Measurements from ENCODE around the gene ITGA5. TPM values are rescaled to one million over a fixed set of nuclear protein-coding genes. Genes with fewer than 3 reads are reported as not detected.
"Not testable (repeated sequence)": the region's sequence is repeated elsewhere in the genome, so short reads cannot be mapped to it uniquely, and the experiment has no call there.

ITGA5 gene
- total RNA-seq, 1 donor from 2014 or later, result 39.3 TPM

DNA sequence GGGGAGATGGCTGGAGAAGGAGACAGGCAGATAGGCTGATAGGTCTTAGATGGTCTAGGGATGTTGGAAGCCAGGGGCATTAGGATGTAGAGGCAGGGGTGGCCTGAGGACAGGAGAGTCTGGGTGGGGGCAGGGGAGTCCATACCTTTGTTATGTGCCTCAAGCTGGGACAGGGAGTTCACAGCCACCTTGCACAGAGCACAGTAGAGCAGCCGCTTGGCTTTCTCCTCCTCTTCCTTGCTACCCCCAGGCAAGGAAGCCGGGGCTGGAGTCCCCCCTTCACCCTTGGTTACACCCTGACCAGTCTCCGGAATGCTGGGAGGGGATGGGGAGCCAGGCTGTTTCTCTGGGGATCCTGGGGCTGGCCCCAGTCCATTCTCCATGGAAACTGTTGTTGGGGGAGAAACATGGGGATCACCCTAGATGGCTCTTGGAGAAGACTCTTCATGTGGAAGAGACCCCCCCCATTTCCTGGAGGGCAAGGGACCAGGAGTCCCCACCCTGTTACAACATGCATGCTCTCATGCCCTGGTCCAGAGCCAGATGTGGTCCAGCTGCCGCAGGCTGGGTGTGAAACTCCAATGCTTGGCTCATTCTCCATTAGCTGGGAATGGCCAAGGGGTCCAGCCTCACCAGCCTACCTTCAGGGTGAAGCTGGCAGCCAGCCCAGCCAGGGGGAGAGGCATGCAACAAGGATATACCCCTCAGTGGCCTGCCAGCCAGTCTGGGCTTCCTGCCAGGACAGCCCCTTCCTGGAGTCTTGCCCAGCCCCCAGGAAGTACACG lies 47.5 kb downstream of the ITGA5 start:
- DNase-seq (ENCODE audit: low spot score), result no peak

DNA sequence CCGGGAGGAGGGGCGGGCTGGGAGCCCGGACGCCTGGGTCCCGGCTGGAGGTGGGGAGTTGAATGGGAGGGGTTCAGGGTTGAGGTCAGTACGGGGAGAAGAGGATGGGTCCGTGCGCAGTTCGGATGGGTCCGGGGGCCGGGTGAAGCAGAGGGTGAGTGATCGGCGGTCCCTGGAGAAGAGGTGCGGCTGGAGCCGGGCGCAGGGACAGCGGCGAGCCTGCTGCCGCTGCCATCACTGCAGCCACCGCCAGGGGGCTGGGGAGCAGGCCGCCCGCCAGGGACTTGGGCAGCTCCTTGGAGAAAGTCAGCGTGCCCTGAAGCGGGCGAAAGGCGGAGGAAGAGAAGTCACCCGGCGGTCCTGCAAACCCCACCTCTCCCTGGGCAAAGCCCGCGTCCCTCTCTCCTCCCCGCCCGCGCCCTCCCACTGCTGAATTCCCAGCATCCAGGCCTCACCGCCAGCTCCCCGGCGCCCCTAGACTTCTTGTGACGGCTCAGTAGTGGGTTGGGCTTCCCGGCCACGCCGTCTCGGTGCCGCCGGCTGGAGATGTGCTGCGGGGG lies 48.8 kb downstream of the ITGA5 start:
- DNase-seq (ENCODE audit: low spot score), result peak; percentile 68

DNA sequence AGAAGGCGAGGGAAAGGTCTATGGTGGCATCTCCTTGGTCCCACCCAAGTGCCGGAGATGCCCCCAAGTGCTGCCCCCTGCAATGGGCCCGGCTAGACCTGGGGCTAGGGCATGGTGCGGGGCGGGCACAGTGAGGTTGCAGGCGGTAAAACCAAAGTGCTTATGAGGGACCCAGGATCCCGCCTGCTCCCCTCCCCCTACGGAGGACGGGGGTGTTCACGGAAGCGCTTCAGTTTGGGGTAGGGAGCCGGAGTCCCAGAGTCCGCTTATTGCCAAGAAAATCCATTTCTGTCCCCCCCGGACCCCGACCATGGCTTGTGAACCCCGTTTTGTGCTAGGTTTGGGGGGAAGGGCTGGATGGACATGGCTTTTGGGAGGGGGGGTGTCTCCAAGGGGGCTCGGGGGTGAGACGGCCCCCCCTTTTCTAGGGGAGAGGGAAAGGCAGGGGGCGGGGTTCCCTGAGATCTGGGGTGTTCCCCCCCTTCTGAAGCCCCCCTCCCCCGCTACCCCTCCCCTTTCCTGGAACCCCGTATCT lies 49.4 kb downstream of the ITGA5 start:
- DNase-seq (ENCODE audit: low spot score), result no peak

DNA sequence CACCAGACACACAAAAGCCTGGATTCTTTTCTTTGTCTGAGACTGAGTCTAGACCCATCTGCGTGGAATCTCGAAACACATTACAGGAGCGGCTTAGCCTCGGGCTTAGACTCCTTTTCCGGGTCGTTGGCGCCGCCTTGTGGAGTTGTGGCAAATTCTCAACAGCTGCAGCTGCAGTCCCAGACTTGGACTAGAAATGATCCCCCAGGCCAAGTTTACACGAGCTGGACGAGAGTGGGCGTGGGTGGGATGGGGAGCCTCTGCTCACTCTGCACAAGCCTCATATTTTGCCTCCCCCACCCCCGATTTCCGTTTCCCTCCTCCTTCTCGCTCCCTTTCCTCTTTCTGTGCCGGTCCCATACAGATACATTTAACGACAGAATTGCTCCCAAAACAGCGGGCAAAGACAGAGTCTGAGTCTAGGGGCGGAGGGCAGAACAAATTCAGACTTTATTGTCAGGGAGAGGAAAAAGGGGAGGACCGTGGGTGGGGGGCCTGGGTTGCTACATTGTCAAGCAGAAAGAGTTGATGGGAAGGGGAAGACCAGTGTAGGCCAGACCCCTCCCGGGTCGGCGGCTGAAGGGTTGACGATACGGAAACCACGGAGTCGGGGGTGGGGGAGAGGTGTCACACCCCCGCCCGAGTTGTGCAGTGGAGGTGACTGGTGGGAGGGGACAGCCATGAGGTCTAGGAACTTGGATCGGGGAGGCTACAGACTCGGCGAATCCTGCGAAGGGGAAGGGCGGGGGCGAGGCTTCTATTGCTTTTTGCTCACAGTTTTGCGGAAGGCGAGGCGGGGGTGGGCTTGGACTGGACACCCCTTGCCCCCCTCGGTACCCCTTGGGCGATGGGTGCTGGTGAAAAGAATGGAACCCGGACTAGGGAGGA lies 50.1 kb downstream of the ITGA5 start:
- peak; percentile 90 for DNase-seq (ENCODE audit: low spot score)

DNA sequence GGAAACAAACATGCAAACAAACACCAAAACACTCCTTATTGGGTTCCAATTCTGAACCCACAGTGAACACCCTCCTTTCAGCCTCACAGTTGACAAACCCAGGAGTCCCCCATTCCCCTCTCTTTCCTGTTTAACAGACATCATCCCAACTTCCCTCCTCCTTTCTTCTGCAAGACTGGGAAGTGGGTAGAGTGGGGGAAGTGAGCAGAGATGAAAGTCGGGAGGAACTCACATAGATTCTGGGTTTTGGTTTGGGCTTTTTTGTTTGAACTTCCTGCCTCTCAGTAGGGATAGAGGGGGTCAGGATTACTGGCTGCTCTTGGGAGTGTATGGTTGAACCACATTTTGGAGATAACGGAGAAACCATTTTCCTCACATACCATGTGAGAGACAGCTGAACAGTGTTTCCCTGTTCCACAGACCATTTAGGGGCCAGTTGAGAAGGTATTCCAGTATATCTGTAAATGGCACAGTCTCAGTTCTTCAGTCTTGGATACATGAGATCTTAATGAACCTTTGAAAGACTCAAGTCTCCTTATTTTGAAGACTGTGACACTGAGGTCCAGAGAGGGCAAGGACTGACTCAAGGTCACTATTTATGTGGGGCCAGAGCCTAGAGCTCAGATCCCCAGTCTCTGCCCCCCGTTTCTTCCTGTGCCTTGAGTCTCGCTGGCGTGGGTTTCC lies 50.9 kb downstream of the ITGA5 start:
- no peak for DNase-seq (ENCODE audit: low spot score)

DNA sequence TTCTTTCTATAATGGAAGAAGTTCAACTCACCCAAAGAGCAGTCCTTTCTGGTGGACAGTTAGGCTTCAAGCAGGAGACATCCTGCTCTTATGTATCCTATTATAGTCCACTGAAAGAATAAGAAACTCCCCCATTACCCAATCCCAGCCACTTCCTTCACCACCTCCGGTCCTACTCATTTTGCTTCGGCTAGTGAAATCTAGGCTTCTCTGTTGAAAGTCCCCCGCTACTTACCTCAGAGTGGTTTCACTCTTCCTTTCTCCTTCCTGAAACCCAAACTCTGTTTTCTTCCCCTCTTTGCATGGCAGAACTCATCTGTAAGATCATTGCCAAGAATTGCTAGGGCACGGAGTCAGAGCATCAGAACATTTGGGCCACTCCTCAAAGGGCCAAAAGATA lies 54.7 kb downstream of the ITGA5 start, which contains the start of gene GPR84:
GPR84 (minus strand) TSS at position 74 of the 400 bp plus-strand sequence. CDS start 635 bp downstream, outside the sequence.
- no peak for DNase-seq (ENCODE audit: low spot score)

DNA sequence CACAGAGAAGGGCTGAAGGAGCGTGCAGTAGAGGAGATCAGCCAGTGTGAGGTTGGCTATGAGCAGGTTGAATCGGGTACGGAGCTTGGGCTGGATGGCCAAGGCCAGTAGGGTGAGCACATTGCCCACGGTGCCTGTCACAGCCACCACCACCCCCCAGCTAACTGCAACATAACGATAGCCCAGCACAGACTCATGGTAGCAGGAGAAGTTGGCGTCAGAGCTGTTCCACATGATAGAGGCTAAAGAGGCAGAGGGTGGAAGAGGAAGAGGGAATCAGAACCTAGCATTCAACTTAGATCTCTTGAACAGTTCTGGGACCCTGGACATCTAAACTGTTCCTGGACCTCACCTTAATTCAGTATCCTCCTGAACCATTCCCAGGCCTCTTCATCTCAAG lies 55.4 kb downstream of the ITGA5 start:
- DNase-seq (ENCODE audit: low spot score), result no peak

DNA sequence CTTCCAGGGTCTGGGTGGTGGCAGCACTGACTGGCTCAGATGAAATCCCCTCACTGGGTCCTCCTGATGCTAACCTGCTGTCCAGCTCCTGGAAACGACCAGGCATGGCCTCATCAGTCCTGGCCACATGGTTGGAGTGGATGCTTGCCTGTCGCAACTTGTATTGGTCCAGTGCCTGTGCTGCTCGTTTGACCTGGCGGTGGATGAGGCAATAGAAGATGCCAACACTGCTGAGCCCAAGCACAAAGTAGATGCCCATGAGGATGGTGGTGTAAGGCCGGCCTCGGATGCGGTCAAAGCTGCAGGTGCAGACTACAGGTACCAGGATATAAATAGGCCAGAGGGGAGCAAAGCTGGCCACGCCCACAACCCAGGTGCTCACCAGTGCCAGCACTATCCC lies 56.0 kb downstream of the ITGA5 start:
- no peak for DNase-seq (ENCODE audit: low spot score)

DNA sequence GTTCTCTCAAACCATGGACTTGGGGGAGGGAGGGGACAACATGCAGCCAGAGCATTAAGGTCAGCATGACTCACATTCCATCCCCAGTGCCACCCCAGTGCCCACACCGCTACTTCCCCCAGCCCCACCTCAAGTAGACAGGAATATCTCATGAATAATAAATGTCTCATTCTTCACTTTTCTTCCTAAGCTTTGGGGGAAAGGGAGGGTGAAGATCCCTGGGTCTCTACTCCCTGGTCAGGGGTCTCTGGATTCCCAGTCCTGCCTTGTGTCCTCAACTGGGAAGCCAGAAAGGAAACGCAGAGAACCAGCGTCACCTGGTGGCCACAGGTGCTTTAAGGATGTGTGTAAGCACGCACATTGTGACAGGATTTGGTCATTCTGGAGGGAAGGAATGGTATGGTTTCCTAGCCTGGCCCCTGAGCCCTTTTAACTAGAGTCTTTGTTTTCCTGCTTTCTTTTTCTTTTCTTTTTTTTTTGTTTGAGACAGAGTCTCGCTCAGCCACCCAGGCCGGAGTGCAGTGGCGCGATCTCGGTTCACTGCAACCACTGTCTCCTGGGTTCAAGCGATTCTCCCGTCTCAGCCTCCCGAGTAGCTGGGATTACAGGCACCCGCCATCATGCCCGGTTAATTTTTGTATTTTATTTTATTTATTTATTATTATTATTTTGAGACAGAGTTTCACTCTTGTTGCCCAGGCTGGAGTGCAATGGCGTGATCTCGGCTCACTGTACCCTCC lies 58.2 kb downstream of the ITGA5 start:
- DNase-seq (ENCODE audit: low spot score), result peak; percentile 76

DNA sequence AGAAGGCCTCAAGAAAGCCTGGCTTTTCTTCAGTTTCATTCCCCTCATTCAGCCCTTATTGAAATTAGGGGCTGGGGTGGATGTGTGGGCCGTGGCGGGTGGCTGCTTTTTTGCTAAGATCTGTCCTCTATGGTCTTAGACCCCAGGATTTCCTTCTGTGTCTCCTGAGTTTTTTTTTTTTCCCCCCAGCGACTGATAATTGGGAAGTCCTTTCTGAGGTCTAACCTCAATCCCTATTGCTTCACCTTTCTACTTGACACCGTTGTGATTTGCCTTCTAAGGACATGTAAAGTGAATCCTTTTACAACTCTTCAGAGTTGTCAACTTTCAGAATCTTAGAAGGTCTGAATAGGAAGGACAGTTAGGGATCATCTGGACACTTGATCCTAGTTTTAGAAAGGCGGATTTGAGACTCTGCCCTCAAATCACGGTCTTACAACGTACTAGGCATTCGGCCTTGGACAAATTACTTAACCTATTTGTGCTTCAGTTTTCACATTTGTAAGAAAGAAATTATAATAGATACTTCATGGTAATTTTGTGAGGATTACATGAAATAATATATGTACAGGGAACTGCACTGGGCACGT lies 59.2 kb downstream of the ITGA5 start:
- DNase-seq (ENCODE audit: low spot score), result no peak

DNA sequence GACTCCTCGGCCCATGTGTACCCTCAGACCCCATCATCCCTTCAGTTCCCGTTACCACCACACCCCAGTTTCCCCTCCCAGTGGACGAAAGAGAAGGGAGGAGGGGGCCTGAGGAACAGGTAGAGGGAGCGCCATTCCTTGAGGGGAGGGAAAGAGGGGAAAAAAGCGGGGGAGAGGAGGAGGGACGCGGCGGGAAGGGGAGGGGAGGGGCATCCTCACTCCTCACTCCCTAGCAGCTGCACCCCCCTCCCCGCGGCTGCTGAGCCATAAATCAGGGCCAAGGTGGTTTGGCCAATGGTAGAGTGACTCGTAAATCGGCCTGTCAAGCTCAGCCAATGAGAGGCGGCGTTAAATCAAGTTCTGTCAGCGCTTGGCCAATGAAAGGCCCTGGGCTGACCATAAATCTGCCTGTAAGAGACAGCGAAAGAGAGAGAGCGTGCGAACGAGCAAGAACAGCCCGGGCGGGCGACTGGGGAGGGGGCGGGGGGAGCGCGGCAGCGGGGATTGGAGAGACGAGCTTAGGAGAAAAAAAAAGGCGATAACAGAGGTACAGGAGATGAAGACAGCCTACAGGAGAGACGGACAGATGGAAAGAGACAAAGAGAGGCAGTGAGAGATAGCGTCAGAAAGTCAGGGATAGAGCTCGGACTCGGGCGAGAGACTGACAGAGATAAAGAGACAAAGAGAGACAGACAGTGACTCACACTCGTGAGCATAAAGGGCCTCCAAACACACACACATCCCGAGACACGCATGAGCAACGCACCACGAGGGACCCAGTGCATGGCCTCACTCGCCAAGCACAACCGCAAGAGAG lies 59.9 kb downstream of the ITGA5 start:
- DNase-seq (ENCODE audit: low spot score), result peak; percentile 98

DNA sequence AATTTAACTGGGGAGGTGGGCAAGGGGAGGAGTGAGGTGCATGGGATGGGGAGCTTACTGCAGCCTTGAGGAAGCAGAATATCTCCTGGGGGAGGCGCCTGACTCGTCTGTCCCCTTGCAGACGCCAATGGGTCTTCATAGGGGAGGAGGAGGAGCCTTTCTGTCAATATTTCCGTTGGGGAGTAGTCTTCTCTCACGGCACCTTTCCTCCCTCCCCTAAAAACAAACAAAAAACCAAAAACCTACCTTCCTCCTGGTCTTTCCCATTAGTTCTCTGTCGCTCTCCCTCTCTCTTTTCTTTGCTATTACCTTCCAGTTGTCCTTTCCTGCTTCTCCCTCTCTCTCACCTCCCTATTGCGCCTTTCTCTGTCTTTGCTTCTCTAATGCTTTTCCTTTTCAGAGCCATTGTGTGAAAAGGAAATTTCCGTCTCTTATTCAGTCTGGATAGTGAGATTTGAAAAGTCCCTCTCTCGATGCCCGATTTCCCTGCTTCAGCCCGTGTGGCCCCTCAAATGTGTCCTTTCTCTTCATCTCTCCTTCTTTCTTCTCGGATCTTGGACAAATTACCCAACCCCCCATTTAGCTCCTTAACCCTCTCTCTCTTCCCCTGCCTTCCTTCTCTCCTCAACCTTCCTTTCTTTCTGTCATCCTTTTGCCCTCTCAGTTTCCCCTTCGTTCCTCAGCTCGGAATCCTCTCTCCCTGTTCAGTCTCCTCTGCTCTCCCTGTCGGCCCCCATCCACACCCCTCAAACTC lies 60.7 kb downstream of the ITGA5 start:
- no peak for DNase-seq (ENCODE audit: low spot score)

DNA sequence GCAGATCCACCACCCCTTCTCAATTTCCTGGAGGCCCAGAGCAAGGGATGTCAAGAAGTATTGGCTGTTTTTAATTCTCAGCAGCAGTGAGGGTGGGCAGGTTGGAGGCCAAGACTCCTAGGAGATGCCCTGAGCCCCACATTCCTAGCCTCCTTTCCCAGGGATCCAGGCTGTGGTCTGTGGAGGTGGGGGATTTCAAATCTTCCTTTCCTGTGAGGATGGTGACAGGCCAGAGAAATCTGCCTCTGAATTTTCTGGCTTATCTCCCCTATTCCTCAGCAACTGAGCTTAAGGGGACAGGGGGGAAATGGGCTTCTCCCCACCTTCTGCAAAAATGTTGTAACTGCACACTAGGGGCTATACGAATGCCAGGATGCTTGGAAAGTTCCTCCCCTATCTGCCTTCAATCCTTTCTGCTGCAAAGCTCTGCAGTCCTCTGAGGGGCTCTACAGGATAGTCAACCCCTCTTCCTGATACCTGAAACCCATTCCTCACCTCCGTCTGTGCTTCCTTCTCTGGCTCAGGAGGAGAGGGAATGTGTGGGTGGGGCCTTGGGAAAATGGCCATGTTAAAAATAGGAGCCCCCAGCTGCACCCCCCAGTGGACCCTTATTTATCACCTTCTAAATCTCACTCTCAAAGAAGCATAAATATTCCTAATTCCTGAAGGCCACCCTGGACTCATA lies 61.4 kb downstream of the ITGA5 start:
- DNase-seq (ENCODE audit: low spot score), result no peak

DNA sequence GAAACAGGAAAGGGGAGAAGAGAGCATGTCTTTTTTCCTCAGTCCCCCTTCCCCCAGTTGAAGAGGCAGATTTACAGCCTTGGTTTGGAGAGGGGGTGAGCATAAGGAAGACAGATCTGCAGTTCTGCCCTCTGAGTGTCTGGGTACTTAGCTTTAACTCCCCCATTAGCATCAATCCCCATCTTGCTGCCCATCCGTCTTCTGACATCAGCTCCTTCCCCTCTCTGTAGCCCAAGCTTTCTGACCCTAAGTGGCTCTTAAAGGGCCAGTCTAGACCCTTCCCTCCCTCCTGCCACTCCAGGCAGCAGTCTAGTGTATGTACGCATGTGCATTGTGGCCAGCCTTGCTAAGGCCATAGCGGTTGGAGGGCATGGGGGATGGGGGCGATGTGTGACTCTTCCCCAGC lies 62.1 kb downstream of the ITGA5 start:
- DNase-seq (ENCODE audit: low spot score), result no peak

DNA sequence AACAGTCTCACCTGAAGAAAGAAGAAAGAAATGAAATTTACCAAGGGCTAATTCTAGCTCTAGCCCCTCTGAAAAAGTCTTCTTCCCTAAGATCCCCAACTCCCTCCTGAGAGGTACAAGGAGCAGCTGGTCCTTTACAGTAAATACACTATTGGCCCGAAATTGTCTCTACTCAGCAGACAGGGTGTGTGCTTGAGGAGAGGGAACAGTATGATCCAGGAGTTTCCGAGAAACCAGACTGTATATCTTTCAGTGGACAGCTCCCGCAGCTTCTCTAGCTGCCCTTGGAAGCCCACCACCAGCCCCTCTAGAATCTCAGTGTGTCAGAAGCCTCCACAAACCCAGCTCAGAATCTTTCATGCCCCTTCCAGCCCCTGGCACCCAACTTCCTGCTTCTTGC lies 62.8 kb downstream of the ITGA5 start:
- DNase-seq (ENCODE audit: low spot score), result no peak

DNA sequence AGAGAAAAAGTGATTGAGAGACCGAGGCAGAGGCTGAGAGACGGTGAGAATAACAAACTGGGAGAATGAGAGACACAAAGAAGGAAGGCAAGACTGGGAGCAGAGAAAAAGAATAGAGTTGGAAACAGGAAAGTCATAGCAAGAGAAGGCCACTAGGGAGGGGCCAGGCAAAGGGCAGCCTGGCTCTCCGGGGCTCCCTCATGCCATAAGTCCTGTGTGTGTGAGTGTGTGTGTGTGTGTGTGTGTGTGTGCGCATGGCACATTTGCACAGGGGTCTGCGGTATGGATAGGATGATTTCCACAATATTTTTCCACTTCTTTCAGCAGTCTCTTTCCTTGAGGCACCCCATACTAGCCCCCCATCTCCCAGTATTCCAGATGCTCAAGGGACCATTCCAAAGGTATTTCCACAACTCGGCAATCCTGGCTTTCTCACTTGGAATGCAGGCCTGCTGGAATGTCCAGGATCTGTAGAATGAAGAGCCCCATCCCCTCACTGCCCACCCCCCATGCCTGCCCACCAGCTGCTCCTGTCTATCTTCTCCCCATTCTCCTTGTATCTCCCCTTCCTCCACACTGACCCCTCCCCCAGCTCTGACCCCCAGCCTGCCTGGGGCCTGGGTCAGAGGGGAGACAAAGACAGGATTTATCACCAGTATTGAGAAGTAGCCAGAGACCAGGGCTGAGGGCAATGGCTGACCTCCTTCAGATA lies 63.8 kb downstream of the ITGA5 start:
- no peak for DNase-seq (ENCODE audit: low spot score)

DNA sequence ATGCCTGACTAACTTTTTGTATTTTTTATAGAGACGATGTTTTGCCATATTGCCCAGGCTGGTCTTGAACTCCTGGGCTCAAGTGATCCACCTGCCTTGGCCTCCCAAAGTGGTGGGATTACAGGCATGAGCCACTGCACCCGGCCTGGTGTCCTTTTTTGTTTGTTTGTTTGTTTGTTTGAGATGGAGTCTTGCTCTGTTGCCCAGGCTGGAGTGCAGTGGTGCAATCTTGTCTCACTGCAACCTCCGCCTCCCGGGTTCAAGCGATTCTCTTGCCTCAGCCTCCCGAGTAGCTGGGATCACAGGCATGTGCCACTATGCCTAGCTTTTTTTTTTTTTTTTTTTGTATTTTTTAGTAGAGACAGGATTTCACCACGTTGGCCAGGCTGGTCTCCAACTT lies 64.8 kb downstream of the ITGA5 start:
- not testable (repeated sequence) for DNase-seq (ENCODE audit: low spot score)

All from mucosa of gallbladder (tissue), 1 donor.